Measurements from ENCODE around the gene CTAGE8. TPM values are rescaled to one million over a fixed set of nuclear protein-coding genes. Genes with fewer than 3 reads are reported as not detected.
"Not testable (repeated sequence)": the region's sequence is repeated elsewhere in the genome, so short reads cannot be mapped to it uniquely, and the experiment has no call there.

Gene CTAGE8
- total RNA-seq = 1.2 and 2.1 TPM in 2 replicates

GRCh38 chr7:144269188-144269587 lies at the start of gene CTAGE8:
TSS of gene CTAGE8 (minus strand) at chr7:144269288. CDS start at chr7:144269250, 38 bp downstream.
- H3K27me3 Mint-ChIP-seq (ENCODE audit: low read depth); H3K4me3 Mint-ChIP-seq (ENCODE audit: low read depth); H3K9me3 Mint-ChIP-seq; H3K27ac Mint-ChIP-seq; DNase-seq (ENCODE audit: low spot score); H3K4me1 Mint-ChIP-seq (ENCODE audit: low read depth); H3K36me3 Mint-ChIP-seq (ENCODE audit: low read depth); intact Hi-C loops (cut with micrococcal nuclease): not testable (repeated sequence)

GRCh38 chr7:144317537-144317936 lies 48.4 kb upstream of the CTAGE8 start:
- H3K27ac Mint-ChIP-seq; H3K4me1 Mint-ChIP-seq (ENCODE audit: low read depth); H3K4me3 Mint-ChIP-seq (ENCODE audit: low read depth); H3K9me3 Mint-ChIP-seq; intact Hi-C loops (cut with micrococcal nuclease); H3K36me3 Mint-ChIP-seq (ENCODE audit: low read depth); H3K27me3 Mint-ChIP-seq (ENCODE audit: low read depth); DNase-seq (ENCODE audit: low spot score): not testable (repeated sequence)

- H3K27me3 Mint-ChIP-seq (ENCODE audit: low read depth); intact Hi-C loops (cut with micrococcal nuclease); H3K9me3 Mint-ChIP-seq; H3K4me1 Mint-ChIP-seq (ENCODE audit: low read depth); H3K4me3 Mint-ChIP-seq (ENCODE audit: low read depth); H3K36me3 Mint-ChIP-seq (ENCODE audit: low read depth); DNase-seq (ENCODE audit: low spot score); H3K27ac Mint-ChIP-seq: not testable (repeated sequence)
Measured at GRCh38 chr7:144311872-144312469, 42.9 kb upstream of the CTAGE8 start, which contains the start of gene OR2A1. TSS of gene OR2A1 (plus strand) at chr7:144312419. CDS start at chr7:144318125, 5,706 bp downstream.

GRCh38 chr7:144311218-144311617 lies 42.1 kb upstream of the CTAGE8 start:
- H3K27ac Mint-ChIP-seq; intact Hi-C loops (cut with micrococcal nuclease); H3K4me1 Mint-ChIP-seq (ENCODE audit: low read depth); H3K4me3 Mint-ChIP-seq (ENCODE audit: low read depth); H3K27me3 Mint-ChIP-seq (ENCODE audit: low read depth); H3K36me3 Mint-ChIP-seq (ENCODE audit: low read depth); DNase-seq (ENCODE audit: low spot score); H3K9me3 Mint-ChIP-seq: not testable (repeated sequence)

- DNase-seq (ENCODE audit: low spot score); H3K4me3 Mint-ChIP-seq (ENCODE audit: low read depth); H3K36me3 Mint-ChIP-seq (ENCODE audit: low read depth); H3K4me1 Mint-ChIP-seq (ENCODE audit: low read depth); H3K27ac Mint-ChIP-seq; H3K27me3 Mint-ChIP-seq (ENCODE audit: low read depth); H3K9me3 Mint-ChIP-seq; intact Hi-C loops (cut with micrococcal nuclease): not testable (repeated sequence)
Measured at GRCh38 chr7:144309702-144310101, 40.6 kb upstream of the CTAGE8 start.

- H3K27ac Mint-ChIP-seq; DNase-seq (ENCODE audit: low spot score); H3K36me3 Mint-ChIP-seq (ENCODE audit: low read depth); intact Hi-C loops (cut with micrococcal nuclease); H3K9me3 Mint-ChIP-seq; H3K27me3 Mint-ChIP-seq (ENCODE audit: low read depth); H3K4me1 Mint-ChIP-seq (ENCODE audit: low read depth); H3K4me3 Mint-ChIP-seq (ENCODE audit: low read depth): not testable (repeated sequence)
Measured at GRCh38 chr7:144305156-144305555, 36.1 kb upstream of the CTAGE8 start.

GRCh38 chr7:144303607-144304006 lies 34.5 kb upstream of the CTAGE8 start:
- H3K4me3 Mint-ChIP-seq (ENCODE audit: low read depth); H3K27me3 Mint-ChIP-seq (ENCODE audit: low read depth); H3K9me3 Mint-ChIP-seq; H3K27ac Mint-ChIP-seq; H3K4me1 Mint-ChIP-seq (ENCODE audit: low read depth); H3K36me3 Mint-ChIP-seq (ENCODE audit: low read depth); intact Hi-C loops (cut with micrococcal nuclease); DNase-seq (ENCODE audit: low spot score): not testable (repeated sequence)

GRCh38 chr7:144302578-144303303 lies 33.7 kb upstream of the CTAGE8 start:
- not testable (repeated sequence) for H3K27me3 Mint-ChIP-seq (ENCODE audit: low read depth); H3K9me3 Mint-ChIP-seq

GRCh38 chr7:144293794-144294499 lies 24.9 kb upstream of the CTAGE8 start:
- H3K27me3 Mint-ChIP-seq (ENCODE audit: low read depth); DNase-seq (ENCODE audit: low spot score); H3K4me1 Mint-ChIP-seq (ENCODE audit: low read depth); H3K9me3 Mint-ChIP-seq; H3K4me3 Mint-ChIP-seq (ENCODE audit: low read depth); H3K27ac Mint-ChIP-seq; intact Hi-C loops (cut with micrococcal nuclease); H3K36me3 Mint-ChIP-seq (ENCODE audit: low read depth): not testable (repeated sequence)

More at GRCh38 chr7:144302578-144303303, 33.7 kb upstream of the CTAGE8 start:
- H3K27ac Mint-ChIP-seq; DNase-seq (ENCODE audit: low spot score); H3K4me3 Mint-ChIP-seq (ENCODE audit: low read depth); H3K4me1 Mint-ChIP-seq (ENCODE audit: low read depth); intact Hi-C loops (cut with micrococcal nuclease); H3K36me3 Mint-ChIP-seq (ENCODE audit: low read depth): not testable (repeated sequence)

- H3K4me3 Mint-ChIP-seq (ENCODE audit: low read depth); H3K36me3 Mint-ChIP-seq (ENCODE audit: low read depth); H3K27ac Mint-ChIP-seq; intact Hi-C loops (cut with micrococcal nuclease); H3K27me3 Mint-ChIP-seq (ENCODE audit: low read depth); H3K4me1 Mint-ChIP-seq (ENCODE audit: low read depth); DNase-seq (ENCODE audit: low spot score); H3K9me3 Mint-ChIP-seq: not testable (repeated sequence)
Measured at GRCh38 chr7:144292384-144293161, 23.5 kb upstream of the CTAGE8 start.

- intact Hi-C loops (cut with micrococcal nuclease); H3K4me1 Mint-ChIP-seq (ENCODE audit: low read depth); DNase-seq (ENCODE audit: low spot score); H3K36me3 Mint-ChIP-seq (ENCODE audit: low read depth); H3K27me3 Mint-ChIP-seq (ENCODE audit: low read depth); H3K4me3 Mint-ChIP-seq (ENCODE audit: low read depth); H3K9me3 Mint-ChIP-seq; H3K27ac Mint-ChIP-seq: not testable (repeated sequence)
Measured at GRCh38 chr7:144291607-144292006, 22.5 kb upstream of the CTAGE8 start.

- H3K9me3 Mint-ChIP-seq; H3K4me1 Mint-ChIP-seq (ENCODE audit: low read depth); H3K27ac Mint-ChIP-seq; DNase-seq (ENCODE audit: low spot score); H3K36me3 Mint-ChIP-seq (ENCODE audit: low read depth); H3K27me3 Mint-ChIP-seq (ENCODE audit: low read depth); intact Hi-C loops (cut with micrococcal nuclease); H3K4me3 Mint-ChIP-seq (ENCODE audit: low read depth): not testable (repeated sequence)
Measured at GRCh38 chr7:144287171-144287784, 18.2 kb upstream of the CTAGE8 start.

Data from activated T-helper 2 cell treated with anti-CD3 and anti-CD28 coated beads, Interferon-gamma antibody, Interleukin-2, Interleukin-4, amounts not matched to agents 10 μg/mL and 5 μg/mL and 100 μg/mL, durations not matched to agents 14 hours and 24 hours and 36 hours (primary cell).